HCT116 (cell line): ENCODE data around the gene ANKRD44. TPM values are rescaled to one million over a fixed set of nuclear protein-coding genes. Genes with fewer than 3 reads are reported as not detected.

Source experiments
- ATAC-seq: fragments of 200-7000 bp; cut with Tn5 transposase; 2 replicates; pipeline ENCODE4 v1.9.1; 2020; ENCODE audit warnings: mild to moderate bottlenecking, moderate library complexity
- BruUV-seq: library from RNA; stranded (reverse); fragments of 400-500 nt; replicated peaks from 2 replicates; lab custom pipeline; 2021; lab: Mats Ljungman, UMichigan
- CTCF ChIA-PET: fragments of 300-600 bp; sonication (Branson Sonifier 250); formaldehyde crosslinking; loops from one replicate; lab custom pipeline; 2021; ENCODE audit warnings: antibody characterized with exemption; lab: Charles Lee
- POLR2A ChIA-PET: fragments of 300-600, 350-600 bp; sonication (Branson Sonifier 250); formaldehyde crosslinking; loops from one replicate; lab custom pipeline; 2021; ENCODE audit warnings: antibody characterized with exemption; lab: Charles Lee
- RAD21 ChIA-PET, 2 experiments: fragments of 300-600 bp; sonication (Branson Sonifier 250); formaldehyde crosslinking; loops; one replicate each; lab custom pipeline; 2023; ENCODE audit warnings: low total read pairs in 2 of 2; ENCODE audit not compliant: uncharacterized antibody in 2 of 2, unreplicated experiment in 2 of 2, low non-redundant PET in 1 of 2; lab: Charles Lee
- DNase-seq: peaks from one replicate; pipeline ENCODE4 v3.0.0-alpha.2; 2010; ENCODE audit warnings: low read depth, low spot score
- H2AFZ ChIP-seq: fragments of 200-600 bp; shearing (Covaris generic), sonication (generic); 2 replicates; pipeline ENCODE4 v1.6.1; 2017; ENCODE audit warnings: low read depth, mixed run types, mixed read lengths, antibody characterized with exemption, low read length; ENCODE audit not compliant: poor library complexity, severe bottlenecking
- H3K27ac ChIP-seq: 2 replicates; pipeline ENCODE4 v1.5.1; 2012; ENCODE audit warnings: low read depth, low read length
- H3K27me3 ChIP-seq: fragments of 200-600 bp; sonication (generic); 2 replicates; pipeline ENCODE4 v1.6.1; 2016; ENCODE audit warnings: mixed run types, low read length, mixed read lengths; ENCODE audit not compliant: insufficient read depth
- H3K36me3 ChIP-seq, 2 experiments: fragments of 200-500 bp in 1 of 2; fragments of 200-600 bp in 1 of 2; sonication (Bioruptor generic) in 1 of 2; sonication (generic) in 1 of 2; 2 replicates each; pipeline versions ENCODE4 v1.5.1 to v1.6.1; 2014 to 2016; ENCODE audit warnings: low read length in 2 of 2, inconsistent platforms in 1 of 2, mixed read lengths in 1 of 2, mixed run types in 1 of 2; ENCODE audit not compliant: insufficient read depth in 2 of 2, control insufficient read depth in 1 of 2
- H3K4me1 ChIP-seq, 2 experiments: fragments of 200-600 bp in 1 of 2; sonication (generic) in 1 of 2; 2 replicates each; pipeline versions ENCODE4 v1.5.1 to v1.6.1; 2012 to 2017; ENCODE audit warnings: low read length in 2 of 2, inconsistent platforms in 1 of 2, mild to moderate bottlenecking in 1 of 2, mixed read lengths in 1 of 2, mixed run types in 1 of 2, moderate library complexity in 1 of 2; ENCODE audit not compliant: insufficient read depth in 2 of 2, control insufficient read depth in 1 of 2
- H3K4me2 ChIP-seq: fragments of 200-600 bp; sonication (generic); 2 replicates; pipeline ENCODE4 v1.6.1; 2017; ENCODE audit warnings: mixed run types, low read length, mixed read lengths
- H3K4me3 ChIP-seq, 2 experiments: fragments of 200-600 bp in 1 of 2; sonication (generic) in 1 of 2; replicated peaks in 1 of 2; 2 replicates each; pipeline ENCODE4 v1.5.1; 2011 to 2016; ENCODE audit warnings: low read length in 2 of 2, control low read depth in 1 of 2, low read depth in 1 of 2, mild to moderate bottlenecking in 1 of 2, mixed read lengths in 1 of 2, mixed run types in 1 of 2
- H3K79me2 ChIP-seq: fragments of 200-600 bp; sonication (generic); 2 replicates; pipeline ENCODE4 v1.6.1; 2017; ENCODE audit warnings: mild to moderate bottlenecking, mixed run types, low read length, moderate library complexity, mixed read lengths; ENCODE audit not compliant: insufficient read depth
- H3K9ac ChIP-seq: fragments of 200-600 bp; sonication (generic); 2 replicates; pipeline ENCODE4 v1.6.1; 2016; ENCODE audit warnings: low read length, mixed read lengths
- H3K9me2 ChIP-seq: fragments of 200-600 bp; sonication (generic), shearing (Covaris generic); 2 replicates; pipeline ENCODE4 v1.6.1; 2017; ENCODE audit warnings: mixed run types, mild to moderate bottlenecking, moderate library complexity; ENCODE audit not compliant: insufficient read depth
- H3K9me3 ChIP-seq, 2 experiments: fragments of 200-500 bp in 1 of 2; fragments of 200-600 bp in 1 of 2; sonication (Bioruptor generic) in 1 of 2; sonication (generic) in 1 of 2; 2 replicates each; pipeline ENCODE4 v1.6.1; 2014 to 2017; ENCODE audit warnings: low read length in 2 of 2, mixed read lengths in 2 of 2, inconsistent platforms in 1 of 2, low read depth in 1 of 2, mild to moderate bottlenecking in 1 of 2, mixed run types in 1 of 2, moderate library complexity in 1 of 2; ENCODE audit not compliant: control insufficient read depth in 1 of 2, insufficient read depth in 1 of 2
- H4K20me1 ChIP-seq: fragments of 200-600 bp; sonication (generic), shearing (Covaris generic); 2 replicates; pipeline ENCODE4 v1.6.1; 2017; ENCODE audit warnings: mixed run types, mild to moderate bottlenecking, moderate library complexity; ENCODE audit not compliant: insufficient read depth
- CBX3 ChIP-seq: IDR thresholded peaks from 2 replicates; pipeline ENCODE4 v1.6.1; 2012; ENCODE audit warnings: low read depth
- CEBPB ChIP-seq: IDR thresholded peaks from 2 replicates; pipeline ENCODE4 v1.6.1; 2012; ENCODE audit warnings: low read depth
- EGR1 ChIP-seq: IDR thresholded peaks from 2 replicates; pipeline ENCODE4 v1.6.1; 2012; ENCODE audit warnings: low read depth
- ELF1 ChIP-seq: IDR thresholded peaks from 2 replicates; pipeline ENCODE4 v1.6.1; 2012; ENCODE audit warnings: low read depth, borderline replicate concordance
- SRF ChIP-seq: IDR thresholded peaks from 2 replicates; pipeline ENCODE4 v1.6.1; 2012; ENCODE audit warnings: low read depth
- ZBTB33 ChIP-seq: IDR thresholded peaks from 2 replicates; pipeline ENCODE4 v1.6.1; 2011; ENCODE audit warnings: mild to moderate bottlenecking, low read length, moderate library complexity; ENCODE audit not compliant: insufficient replicate concordance; ENCODE audit errors: extremely low read depth
- ZNF274 ChIP-seq: fragments of 200-500 bp; sonication (Bioruptor generic); IDR thresholded peaks from 2 replicates; pipeline ENCODE4 v1.6.1; 2014; ENCODE audit warnings: mild to moderate bottlenecking, low read depth, low read length, inconsistent platforms
- intact Hi-C: fragments of 100-400 bp; cut with micrococcal nuclease; formaldehyde crosslinking; loops from 2 replicates; pipeline ENCODE4 v1.10.0; 2022
- total RNA-seq: library from RNA; stranded (reverse); gene quantifications from one replicate; pipeline ENCODE4 v1.2.1, GENCODE V29; 2021; ENCODE audit not compliant: unreplicated experiment
- TF ChIP-seq, protein P1 (sequence below), 3 experiments: fragments of 200-600 bp in 1 of 3; sonication (generic) in 1 of 3; IDR thresholded peaks in 2 of 3; conservative IDR thresholded peaks in 1 of 3; 2 replicates each; pipeline ENCODE4 v1.5.1; 2012 to 2017; ENCODE audit warnings: low read depth in 2 of 3, low read length in 2 of 3, antibody characterized with exemption in 1 of 3, borderline replicate concordance in 1 of 3, control low read depth in 1 of 3, mild to moderate bottlenecking in 1 of 3, mixed read lengths in 1 of 3, mixed run types in 1 of 3, moderate library complexity in 1 of 3; ENCODE audit not compliant: insufficient read depth in 1 of 3

The ANKRD44 gene
- total RNA-seq, 1 experiment from 2014 or later = 2.7 TPM

DNA sequence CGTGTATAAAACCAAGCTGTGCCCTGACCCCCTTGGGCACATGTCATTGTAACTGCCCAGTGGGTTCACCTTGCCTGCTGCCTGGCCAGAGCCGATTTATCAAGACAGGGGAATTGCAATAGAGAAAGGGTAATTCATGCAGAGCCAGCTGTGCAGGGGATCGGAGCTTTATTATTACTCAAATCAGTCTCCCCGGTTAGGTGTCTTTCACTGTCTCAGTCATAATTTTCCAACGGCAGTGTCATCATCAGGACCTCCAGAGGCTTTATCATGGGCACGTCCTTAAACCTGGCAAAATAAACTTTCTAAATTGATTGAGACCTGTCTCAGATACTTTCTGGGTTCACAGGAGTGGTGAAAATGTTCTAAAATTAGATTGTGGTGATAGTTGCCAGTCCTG, 354.5 kb downstream of the ANKRD44 start:
- Histone ChIP-seq H3K4me2 (no peak overlapping the region), H3K36me3 (no peaks in the 10 kb centered on the region), H3K27me3 (no peaks in the 10 kb centered on the region), H3K4me1 (no peaks in the 10 kb centered on the region), H3K9me2 (no peaks in the 10 kb centered on the region), H3K79me2 (no peaks in the 10 kb centered on the region), H3K9me3 (no peaks in the 10 kb centered on the region), H3K27ac (no peak overlapping the region), H2AFZ (no peak overlapping the region), H3K4me3 (no peak overlapping the region), H4K20me1 (no peaks in the 10 kb centered on the region), H3K9ac (no peak overlapping the region)
- DNase-seq (no peak), ATAC-seq (no peak)
- intact Hi-C loops = no loop called here
- CTCF ChIA-PET = no interaction called here
- POLR2A ChIA-PET = no interaction called here
- no TSS peak for BruUV-seq
- RAD21 ChIA-PET = no interaction called here
- TF ChIP-seq ZBTB33 (no peak), CBX3 (no peak), EGR1 (no peak), CEBPB (no peak), ELF1 (no peak), ZNF274 (no peak), SRF (no peak)
- TF ChIP-seq, protein P1, sequence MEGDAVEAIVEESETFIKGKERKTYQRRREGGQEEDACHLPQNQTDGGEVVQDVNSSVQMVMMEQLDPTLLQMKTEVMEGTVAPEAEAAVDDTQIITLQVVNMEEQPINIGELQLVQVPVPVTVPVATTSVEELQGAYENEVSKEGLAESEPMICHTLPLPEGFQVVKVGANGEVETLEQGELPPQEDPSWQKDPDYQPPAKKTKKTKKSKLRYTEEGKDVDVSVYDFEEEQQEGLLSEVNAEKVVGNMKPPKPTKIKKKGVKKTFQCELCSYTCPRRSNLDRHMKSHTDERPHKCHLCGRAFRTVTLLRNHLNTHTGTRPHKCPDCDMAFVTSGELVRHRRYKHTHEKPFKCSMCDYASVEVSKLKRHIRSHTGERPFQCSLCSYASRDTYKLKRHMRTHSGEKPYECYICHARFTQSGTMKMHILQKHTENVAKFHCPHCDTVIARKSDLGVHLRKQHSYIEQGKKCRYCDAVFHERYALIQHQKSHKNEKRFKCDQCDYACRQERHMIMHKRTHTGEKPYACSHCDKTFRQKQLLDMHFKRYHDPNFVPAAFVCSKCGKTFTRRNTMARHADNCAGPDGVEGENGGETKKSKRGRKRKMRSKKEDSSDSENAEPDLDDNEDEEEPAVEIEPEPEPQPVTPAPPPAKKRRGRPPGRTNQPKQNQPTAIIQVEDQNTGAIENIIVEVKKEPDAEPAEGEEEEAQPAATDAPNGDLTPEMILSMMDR (IDR thresholded peaks at IDR 0.05 in 2 of 3, conservative IDR thresholded peaks at IDR 0.05 in 1 of 3; ENCODE audit: borderline replicate concordance in 1 of 3, insufficient read depth in 1 of 3, low read depth in 2 of 3, low read length in 2 of 3) = no peak
